Epithelial cell of proximal tubule (primary cell): ENCODE results near the gene XBP1. TPM values are rescaled to one million over a fixed set of nuclear protein-coding genes. Genes with fewer than 3 reads are reported as not detected.
"Not testable (repeated sequence)": the region's sequence is repeated elsewhere in the genome, so short reads cannot be mapped to it uniquely, and the experiment has no call there.

Experiments used
- DNase-seq: peaks from one replicate; pipeline ENCODE4 v3.0.0-alpha.2; 2011; ENCODE audit warnings: low read depth
- H3K4me3 ChIP-seq: 2 replicates; pipeline ENCODE4 v1.5.1; 2011; ENCODE audit warnings: low read depth, mild to moderate bottlenecking, low read length
- total RNA-seq: library from RNA; depleted of rRNA; stranded (reverse); fragments of >200 nt; gene quantifications from 2 replicates; pipeline ENCODE4 v1.2.3, GENCODE V29; 2015
- TF ChIP-seq, protein P1 (sequence below): conservative IDR thresholded peaks from 2 replicates; pipeline ENCODE4 v1.5.1; 2012; ENCODE audit warnings: low read depth, mild to moderate bottlenecking, low read length

Gene XBP1
- total RNA-seq, 1 donor from 2014 or later = 153 TPM

- DNase-seq = no peak
- TF ChIP-seq, protein P1, sequence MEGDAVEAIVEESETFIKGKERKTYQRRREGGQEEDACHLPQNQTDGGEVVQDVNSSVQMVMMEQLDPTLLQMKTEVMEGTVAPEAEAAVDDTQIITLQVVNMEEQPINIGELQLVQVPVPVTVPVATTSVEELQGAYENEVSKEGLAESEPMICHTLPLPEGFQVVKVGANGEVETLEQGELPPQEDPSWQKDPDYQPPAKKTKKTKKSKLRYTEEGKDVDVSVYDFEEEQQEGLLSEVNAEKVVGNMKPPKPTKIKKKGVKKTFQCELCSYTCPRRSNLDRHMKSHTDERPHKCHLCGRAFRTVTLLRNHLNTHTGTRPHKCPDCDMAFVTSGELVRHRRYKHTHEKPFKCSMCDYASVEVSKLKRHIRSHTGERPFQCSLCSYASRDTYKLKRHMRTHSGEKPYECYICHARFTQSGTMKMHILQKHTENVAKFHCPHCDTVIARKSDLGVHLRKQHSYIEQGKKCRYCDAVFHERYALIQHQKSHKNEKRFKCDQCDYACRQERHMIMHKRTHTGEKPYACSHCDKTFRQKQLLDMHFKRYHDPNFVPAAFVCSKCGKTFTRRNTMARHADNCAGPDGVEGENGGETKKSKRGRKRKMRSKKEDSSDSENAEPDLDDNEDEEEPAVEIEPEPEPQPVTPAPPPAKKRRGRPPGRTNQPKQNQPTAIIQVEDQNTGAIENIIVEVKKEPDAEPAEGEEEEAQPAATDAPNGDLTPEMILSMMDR = no peak
- H3K4me3 ChIP-seq = no peak overlapping the region
These were observed 39.0 kb downstream of the XBP1 start for GRCh38 chr22:28761449-28761755.

DNA sequence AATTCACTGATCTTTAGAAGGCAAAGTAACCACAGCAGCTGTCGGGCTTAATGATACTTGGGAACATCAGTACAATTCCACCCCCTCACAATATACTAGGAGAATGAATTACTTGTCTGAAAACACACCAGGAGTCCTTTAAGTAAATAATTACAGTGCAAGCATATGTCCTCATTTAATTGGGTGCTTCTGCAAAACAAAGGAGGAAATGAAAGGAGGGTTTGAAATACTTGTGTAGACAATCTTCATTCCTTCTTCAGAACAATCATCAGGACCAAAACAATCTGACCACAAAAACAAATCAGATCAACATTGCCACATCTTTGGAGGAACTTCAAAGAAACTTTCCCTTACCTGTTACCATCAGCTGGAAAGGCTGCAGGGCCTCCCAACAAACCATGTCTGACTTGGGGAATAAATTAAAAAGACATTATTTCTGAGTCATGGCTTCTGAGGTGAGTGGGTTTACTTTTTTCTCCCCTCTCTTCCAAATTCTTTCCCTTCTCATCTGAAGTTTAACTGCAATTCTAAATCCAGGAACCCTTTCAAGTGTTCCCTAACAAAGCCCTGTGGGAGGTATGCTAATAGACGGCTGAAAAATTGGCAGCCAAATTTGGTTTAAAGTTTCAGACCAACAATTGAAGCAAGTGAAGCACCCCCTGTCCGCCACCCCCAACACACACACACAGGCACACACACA, 40.4 kb downstream of the XBP1 start:
- H3K4me3 ChIP-seq = no peak overlapping the region
- TF ChIP-seq, protein P1 = no peak
- no peak for DNase-seq

DNA sequence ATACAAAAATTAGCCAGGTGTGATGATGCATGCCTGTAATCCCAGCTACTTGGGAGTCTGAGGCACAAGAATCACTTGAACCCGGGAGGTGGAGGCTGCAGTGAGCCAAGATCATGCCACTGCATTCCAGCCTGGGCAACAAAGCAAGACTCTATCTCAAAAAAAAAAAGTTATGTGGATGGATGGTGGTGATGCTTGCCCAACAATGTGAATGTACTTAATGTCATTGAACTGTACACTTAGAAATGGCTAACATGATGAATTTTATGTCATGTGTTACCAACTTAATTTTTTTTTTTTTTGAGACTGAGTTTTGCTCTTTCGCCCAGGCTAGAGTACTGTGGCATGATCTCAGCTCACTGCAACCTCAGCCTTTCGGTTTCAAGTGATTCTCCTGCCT, 45.9 kb downstream of the XBP1 start:
- not testable (repeated sequence) for H3K4me3 ChIP-seq, DNase-seq

- H3K4me3 ChIP-seq = no peak overlapping the region
- no peak for DNase-seq
These were observed 49.9 kb downstream of the XBP1 start for GRCh38 chr22:28750471-28750881.

More at GRCh38 chr22:28750471-28750881, 49.9 kb downstream of the XBP1 start:
- TF ChIP-seq, protein P1 = no peak

Other genes with a start within 250 kb of the XBP1 start
- 0.72 and 3.7 TPM in 2 replicates for gene TTC28, start 120.7 kb downstream of the XBP1 start, total RNA-seq
- gene CHEK2, start 58.7 kb downstream of the XBP1 start, total RNA-seq = 13.1 and 19.9 TPM in 2 replicates
- gene HSCB, start 58.5 kb downstream of the XBP1 start, total RNA-seq = 19.7 and 28.3 TPM in 2 replicates
- gene CCDC117, start 27.9 kb downstream of the XBP1 start, total RNA-seq = 17.1 and 20.9 TPM in 2 replicates
- 12.2 and 15.6 TPM in 2 replicates for gene ZNRF3, start 83.0 kb upstream of the XBP1 start, total RNA-seq